ENCODE measurements around the gene SECISBP2.
A peak's percentile ranks its signal among the peaks of the same experiment; 100 is the strongest.
"Not testable (repeated sequence)": the region's sequence is repeated elsewhere in the genome, so short reads cannot be mapped to it uniquely, and the experiment has no call there.

Gene SECISBP2

GRCh38 chr9:89361816-89362646 lies 43.7 kb downstream of the SECISBP2 start:
- peak in 1 of 10 donors; percentile 46 for DNase-seq
- intact Hi-C loops (cut with DNase I): no loop called here

DNA sequence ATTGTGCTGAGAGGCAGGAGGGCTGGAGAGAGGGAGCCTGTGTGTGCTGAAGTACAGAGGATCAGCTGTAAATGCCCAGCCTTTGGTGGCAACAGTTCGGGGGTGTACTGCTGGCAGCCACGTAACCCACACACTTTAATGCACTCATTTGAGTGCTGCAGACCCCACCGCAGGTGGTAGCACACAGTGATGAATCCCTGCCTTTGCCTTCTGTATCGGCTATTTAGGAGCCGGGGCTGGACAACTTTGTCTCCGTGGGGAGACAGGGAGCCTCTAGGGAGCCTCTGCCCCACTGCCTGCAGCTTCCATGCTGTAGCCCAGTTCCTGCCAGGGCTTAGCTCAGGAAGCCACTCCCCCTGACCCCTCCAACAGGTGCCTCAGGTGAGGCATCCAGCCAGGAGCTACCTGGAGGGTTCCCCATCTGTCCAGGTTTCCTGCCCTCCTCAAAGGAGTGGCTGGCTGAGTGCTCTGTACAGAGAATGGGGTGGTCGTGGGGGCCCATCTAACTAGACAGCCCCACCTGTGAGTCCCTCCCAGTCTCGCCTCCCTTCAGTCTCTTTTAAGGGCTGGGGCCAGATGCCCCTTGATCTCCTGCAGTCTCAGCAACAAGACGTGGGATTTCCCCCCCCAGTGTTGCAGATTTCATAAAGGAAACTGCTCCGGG lies 44.5 kb downstream of the SECISBP2 start:
- intact Hi-C loops (cut with DNase I): no loop called here
- DNase-seq: peak in 1 of 10 donors; percentile 44

- intact Hi-C loops (cut with DNase I): no loop called here
- DNase-seq: peak in 1 of 10 donors; percentile 52
Measured at GRCh38 chr9:89363311-89363670, 45.0 kb downstream of the SECISBP2 start.

- intact Hi-C loops (cut with DNase I): no loop called here
Measured at GRCh38 chr9:89363921-89364665, 45.8 kb downstream of the SECISBP2 start.

DNA sequence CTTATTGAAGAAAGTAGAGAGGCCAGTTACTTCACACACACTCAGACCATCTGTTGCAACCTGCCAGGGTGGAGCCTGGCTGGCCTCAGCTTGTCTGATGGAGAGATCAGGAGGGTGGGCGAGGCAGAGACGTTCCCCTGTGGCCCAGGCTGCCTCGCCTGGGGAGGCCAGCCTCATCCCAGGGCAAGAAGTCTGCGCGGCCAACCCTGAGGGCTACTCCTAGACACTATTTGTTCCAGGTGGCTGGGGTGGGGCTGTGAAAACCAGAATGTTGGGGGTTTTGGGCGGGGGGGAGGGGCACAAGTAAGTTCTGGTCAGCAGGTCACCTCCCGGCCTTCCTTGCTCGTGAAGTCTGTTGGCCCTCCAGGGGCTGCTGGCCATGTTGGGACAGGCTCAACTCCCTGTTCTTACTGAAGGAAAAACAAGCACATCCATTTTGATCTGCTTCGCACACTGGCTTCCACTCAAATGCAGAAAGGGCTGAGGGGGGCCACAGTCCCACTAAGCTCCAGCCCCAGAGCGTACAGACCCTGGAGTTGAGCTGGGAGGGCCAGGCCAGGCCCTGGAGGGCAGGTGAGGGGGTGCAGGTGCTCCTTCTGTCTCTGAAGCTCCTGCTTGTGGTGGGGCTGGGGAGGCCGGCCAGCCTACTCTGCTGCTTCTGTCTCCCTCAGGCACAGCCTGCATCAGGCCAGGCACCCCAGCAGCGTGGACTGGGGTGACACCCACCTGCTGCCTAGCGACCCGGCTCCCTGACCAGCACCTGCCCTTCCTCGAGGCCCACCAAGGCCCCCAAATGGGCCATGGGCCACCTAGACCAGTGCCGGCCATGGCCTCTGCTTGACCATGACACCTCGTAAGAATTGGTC lies 46.6 kb downstream of the SECISBP2 start:
- intact Hi-C loops (cut with DNase I): no loop called here
- peak in 1 of 10 donors; percentile 56 for DNase-seq

More at GRCh38 chr9:89363921-89364665, 45.8 kb downstream of the SECISBP2 start:
- DNase-seq: peak in 1 of 10 donors; percentile 70

GRCh38 chr9:89365532-89365912 lies 47.2 kb downstream of the SECISBP2 start:
- intact Hi-C loops (cut with DNase I): no loop called here
- peak in 1 of 10 donors; percentile 15 for DNase-seq

- DNase-seq: no peak
- intact Hi-C loops (cut with DNase I): no loop called here
Measured at GRCh38 chr9:89366711-89367110, 48.4 kb downstream of the SECISBP2 start.

GRCh38 chr9:89367281-89367680 lies 49.0 kb downstream of the SECISBP2 start:
- intact Hi-C loops (cut with DNase I): no loop called here
- peak in 2 of 10 donors; percentile 56 for DNase-seq

- DNase-seq: peak in 2 of 10 donors; percentile 60 to 80
- intact Hi-C loops (cut with DNase I): no loop called here
Measured at GRCh38 chr9:89367726-89368437, 49.6 kb downstream of the SECISBP2 start.

DNA sequence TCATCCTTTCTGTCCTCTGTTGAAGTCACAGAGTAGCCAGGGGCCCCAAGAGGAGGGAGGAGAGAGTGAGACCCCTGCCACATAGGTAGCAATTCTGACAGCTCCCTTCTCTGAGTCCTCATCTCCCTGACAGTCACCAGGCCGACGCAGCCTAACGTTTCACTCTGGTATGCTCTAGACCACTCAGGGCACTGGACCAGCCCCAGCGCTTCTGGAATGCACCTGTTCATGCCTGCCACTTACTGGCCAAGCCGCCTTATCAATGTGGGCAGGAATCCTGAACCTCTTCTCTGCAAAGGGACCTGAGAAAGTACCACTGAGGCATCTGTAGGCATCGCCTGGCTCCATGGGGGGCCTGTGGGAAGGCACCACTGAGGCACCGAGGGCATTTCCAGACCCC lies 50.2 kb downstream of the SECISBP2 start:
- DNase-seq: peak in 2 of 10 donors; percentile 59 to 71
- intact Hi-C loops (cut with DNase I): no loop called here

DNA sequence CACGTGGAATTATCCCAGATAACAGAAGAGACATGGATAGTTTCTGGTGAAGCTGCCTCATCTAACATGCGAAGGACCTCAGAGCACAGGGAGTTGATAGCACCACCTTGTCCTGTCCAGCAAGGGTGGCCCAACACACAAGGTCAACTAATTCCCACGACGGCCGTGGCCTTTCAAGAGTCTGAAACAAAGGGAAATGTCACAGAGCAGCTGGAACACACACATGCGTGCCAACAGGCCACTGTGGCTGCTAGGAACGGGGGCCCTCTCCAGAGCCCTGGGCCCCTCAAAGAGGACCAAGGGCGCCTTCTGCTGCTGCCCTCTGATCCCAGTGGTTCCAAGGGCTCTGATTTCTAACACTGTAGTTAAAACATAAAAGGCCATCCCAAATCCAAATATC lies 50.7 kb downstream of the SECISBP2 start:
- intact Hi-C loops (cut with DNase I): no loop called here

GRCh38 chr9:89370593-89370992 lies 52.3 kb downstream of the SECISBP2 start:
- DNase-seq: peak in 1 of 10 donors; percentile 47
- intact Hi-C loops (cut with DNase I): no loop called here

More for the DNA sequence above, 50.7 kb downstream of the SECISBP2 start:
- peak in 1 of 10 donors; percentile 48 for DNase-seq

- intact Hi-C loops (cut with DNase I): not testable (repeated sequence)
- DNase-seq: peak in 1 of 10 donors; percentile 64
Measured at GRCh38 chr9:89371791-89372190, 53.5 kb downstream of the SECISBP2 start.

GRCh38 chr9:89372230-89372816 lies 54.0 kb downstream of the SECISBP2 start:
- intact Hi-C loops (cut with DNase I): no loop called here
- DNase-seq: peak in 2 of 10 donors; percentile 69 to 77

DNA sequence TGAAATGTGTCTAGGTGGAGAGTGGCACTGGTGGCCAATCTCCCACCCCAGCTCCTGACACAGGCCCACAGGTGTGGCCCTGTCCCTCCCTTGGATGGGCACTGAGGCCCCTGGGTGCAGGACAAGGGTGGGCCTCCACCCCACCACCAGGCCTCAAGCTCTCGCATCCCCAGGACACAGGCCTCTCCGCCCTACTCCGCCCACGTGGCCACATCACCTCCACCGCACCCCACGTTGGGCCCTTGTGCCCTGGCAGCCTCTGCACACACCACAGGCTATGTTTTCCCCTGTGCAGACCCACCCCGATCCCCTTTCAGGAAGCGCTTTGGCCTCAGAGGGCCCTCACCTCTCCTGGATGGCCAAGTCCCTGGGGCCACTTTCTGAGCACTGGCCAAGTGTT lies 54.7 kb downstream of the SECISBP2 start:
- peak in 2 of 10 donors; percentile 46 to 53 for DNase-seq
- intact Hi-C loops (cut with DNase I): no loop called here

- intact Hi-C loops (cut with DNase I): no loop called here
- peak in 1 of 10 donors; percentile 57 for DNase-seq
Measured at GRCh38 chr9:89374176-89374575, 55.9 kb downstream of the SECISBP2 start.

DNA sequence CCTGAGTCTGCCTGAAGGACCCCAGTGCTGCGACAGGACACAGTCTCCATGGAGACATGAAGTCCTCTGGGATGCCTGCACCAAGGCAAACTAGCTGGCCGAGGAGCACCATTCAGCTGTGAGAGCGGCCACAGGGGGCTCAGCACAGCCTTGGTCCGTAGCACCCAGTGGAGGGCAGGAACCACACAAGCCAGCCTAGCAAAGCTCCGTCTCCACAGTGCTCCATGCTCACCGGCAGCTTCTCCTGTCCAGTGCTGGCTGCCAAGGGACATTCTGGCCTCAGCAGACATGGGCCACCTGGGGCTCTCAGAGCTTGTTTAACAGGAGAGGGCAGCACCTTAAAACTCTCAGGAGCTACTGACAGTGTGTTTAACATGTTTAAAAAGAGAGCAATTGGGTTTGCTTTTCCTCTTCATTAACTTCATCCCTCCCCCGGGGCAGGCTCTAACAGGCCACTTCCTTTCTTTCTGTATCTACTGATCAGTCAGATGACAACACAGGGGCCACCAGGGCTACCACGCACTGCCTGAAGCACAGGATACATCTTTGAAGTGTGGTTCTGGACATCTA lies 57.0 kb downstream of the SECISBP2 start:
- intact Hi-C loops (cut with DNase I): no loop called here
- peak in 1 of 10 donors; percentile 76 for DNase-seq

DNA sequence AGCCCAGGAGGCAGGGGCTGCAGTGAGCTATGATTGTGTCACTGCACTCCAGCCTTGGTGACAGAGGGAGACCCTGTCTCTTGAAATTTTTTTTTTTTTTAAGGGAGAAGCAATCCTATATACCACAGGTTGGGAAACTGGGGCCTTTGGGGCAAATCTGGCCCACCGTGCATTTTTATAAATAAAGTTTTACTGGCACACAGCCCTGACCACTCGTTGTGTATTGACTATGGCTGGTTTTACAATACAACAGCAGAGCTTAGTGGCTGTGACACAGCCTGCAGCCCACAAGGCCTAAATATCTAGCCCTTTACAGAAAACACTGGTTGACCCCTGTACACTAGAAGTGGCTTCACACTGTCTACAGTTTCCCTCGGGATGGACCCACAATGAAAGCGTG lies 58.0 kb downstream of the SECISBP2 start:
- intact Hi-C loops (cut with DNase I): no loop called here

More for the DNA sequence above, 58.0 kb downstream of the SECISBP2 start:
- DNase-seq: no peak
